A549 (cell line): Measurements from ENCODE around the gene MAGEA6.

ENCODE experiments used
- POLR2A ChIP-seq: IDR thresholded peaks from 2 replicates; pipeline ENCODE4 v1.6.1; 2012; ENCODE audit warnings: mild to moderate bottlenecking, low read length
- RFX5 ChIP-seq: fragments of 450-650 bp; IDR thresholded peaks from 2 replicates; pipeline ENCODE4 v1.7.1; 2014; ENCODE audit warnings: antibody characterized with exemption, mild to moderate bottlenecking, moderate library complexity
- ZC3H11A ChIP-seq: fragments of 450-650 bp; IDR thresholded peaks from 2 replicates; pipeline ENCODE4 v1.6.1; 2014; ENCODE audit warnings: antibody characterized with exemption, mild to moderate bottlenecking

DNA sequence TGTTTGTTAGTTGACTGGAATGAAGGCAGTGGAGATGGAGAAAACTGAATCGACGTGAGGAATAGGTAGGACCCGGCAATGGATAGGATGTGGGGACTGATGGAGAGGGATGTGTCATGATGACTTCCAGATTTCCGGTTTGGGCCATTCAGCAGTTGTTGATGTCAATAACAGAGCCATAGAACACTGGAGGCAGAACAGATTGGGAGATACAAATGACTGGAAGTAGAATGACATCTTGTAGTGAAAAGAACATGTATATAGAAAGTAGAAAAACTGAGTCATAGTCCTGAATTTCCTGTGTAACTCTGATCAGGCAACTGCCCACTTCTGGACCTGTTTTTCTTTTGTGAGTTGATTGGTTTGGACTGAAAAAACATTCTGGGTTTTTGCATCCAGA, 36.5 kb upstream of the MAGEA6 start:
- TF ChIP-seq ZC3H11A (no peak), RFX5 (no peak), POLR2A (no peak)
